C4-2B (cell line): ENCODE measurements around the gene GRM7.

Experiments
- H3K27ac ChIP-seq: fragments of 450-650 bp; 2 replicates; pipeline ENCODE4 v1.5.1; 2017
- ZFX ChIP-seq: fragments of 450-650 bp; IDR thresholded peaks from 2 replicates; pipeline ENCODE4 v1.6.1; 2017
- TF ChIP-seq, protein P1 (sequence below): fragments of 450-650 bp; conservative IDR thresholded peaks from 2 replicates; pipeline ENCODE4 v1.5.1; 2017; ENCODE audit warnings: mild to moderate bottlenecking

GRM7 gene

DNA sequence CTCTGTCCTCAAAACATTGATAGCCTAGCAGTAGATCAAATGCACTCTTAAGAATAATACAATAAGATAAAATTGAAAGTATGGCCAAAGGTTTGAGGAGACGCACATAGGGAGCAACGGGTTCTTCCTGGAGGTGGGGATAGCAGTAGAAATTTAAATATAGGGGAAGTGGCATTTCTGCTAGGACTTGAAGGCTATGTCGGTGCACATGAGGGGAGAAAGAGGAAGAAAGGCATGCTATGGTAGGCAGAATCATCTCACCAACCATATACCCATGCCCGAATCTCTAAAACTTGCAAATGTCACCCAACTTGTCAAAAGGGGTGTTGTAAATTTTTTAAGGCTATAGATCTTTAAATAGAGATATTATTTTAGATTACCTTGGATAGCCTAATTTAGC lies 905.6 kb downstream of the GRM7 start:
- TF ChIP-seq, protein P1, sequence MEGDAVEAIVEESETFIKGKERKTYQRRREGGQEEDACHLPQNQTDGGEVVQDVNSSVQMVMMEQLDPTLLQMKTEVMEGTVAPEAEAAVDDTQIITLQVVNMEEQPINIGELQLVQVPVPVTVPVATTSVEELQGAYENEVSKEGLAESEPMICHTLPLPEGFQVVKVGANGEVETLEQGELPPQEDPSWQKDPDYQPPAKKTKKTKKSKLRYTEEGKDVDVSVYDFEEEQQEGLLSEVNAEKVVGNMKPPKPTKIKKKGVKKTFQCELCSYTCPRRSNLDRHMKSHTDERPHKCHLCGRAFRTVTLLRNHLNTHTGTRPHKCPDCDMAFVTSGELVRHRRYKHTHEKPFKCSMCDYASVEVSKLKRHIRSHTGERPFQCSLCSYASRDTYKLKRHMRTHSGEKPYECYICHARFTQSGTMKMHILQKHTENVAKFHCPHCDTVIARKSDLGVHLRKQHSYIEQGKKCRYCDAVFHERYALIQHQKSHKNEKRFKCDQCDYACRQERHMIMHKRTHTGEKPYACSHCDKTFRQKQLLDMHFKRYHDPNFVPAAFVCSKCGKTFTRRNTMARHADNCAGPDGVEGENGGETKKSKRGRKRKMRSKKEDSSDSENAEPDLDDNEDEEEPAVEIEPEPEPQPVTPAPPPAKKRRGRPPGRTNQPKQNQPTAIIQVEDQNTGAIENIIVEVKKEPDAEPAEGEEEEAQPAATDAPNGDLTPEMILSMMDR: no peak
- TF ChIP-seq ZFX: no peak
- no peak overlapping the region for H3K27ac ChIP-seq

DNA sequence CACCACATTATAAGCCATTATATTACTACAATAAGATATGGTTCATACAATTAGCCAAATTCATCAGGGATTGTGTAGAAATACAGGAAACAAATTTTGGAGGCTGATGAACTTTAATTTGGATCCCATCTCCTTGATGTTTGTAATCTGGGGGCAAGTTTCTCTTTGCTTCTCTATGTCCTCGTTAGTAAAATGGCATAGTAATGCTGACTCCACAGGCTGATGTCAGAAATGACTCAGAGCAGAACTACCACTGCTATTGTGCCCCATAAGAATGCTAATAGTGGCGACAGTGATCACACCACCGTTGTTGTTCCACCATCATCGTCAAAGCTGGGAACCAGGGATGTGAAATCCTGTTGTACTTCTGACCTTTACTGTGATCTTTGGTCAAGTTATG lies 918.4 kb downstream of the GRM7 start:
- no peak overlapping the region for H3K27ac ChIP-seq

DNA sequence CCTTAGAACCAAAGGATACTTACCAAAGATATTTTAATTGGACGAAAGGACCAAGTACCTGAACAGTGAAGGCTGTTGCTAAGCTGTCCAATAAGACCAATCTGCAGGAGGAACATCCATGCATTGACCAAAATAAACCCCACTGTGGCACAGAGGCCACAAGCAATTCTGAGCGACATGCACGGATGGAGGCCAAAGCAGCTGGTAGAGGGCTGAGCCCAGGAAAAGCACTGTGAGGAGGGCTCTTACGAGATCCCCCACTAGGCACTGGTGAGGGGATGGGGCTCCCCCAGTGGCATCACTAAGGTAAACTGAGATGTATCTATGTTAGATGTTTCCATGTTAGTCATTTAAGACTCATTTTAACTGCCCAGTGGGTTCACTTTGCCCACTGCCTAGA lies 920.5 kb downstream of the GRM7 start:
- H3K27ac ChIP-seq: no peak overlapping the region
- no peak for TF ChIP-seq ZFX
- TF ChIP-seq, protein P1: no peak

More for the DNA sequence above, 918.4 kb downstream of the GRM7 start:
- TF ChIP-seq ZFX: no peak
- TF ChIP-seq, protein P1: no peak

DNA sequence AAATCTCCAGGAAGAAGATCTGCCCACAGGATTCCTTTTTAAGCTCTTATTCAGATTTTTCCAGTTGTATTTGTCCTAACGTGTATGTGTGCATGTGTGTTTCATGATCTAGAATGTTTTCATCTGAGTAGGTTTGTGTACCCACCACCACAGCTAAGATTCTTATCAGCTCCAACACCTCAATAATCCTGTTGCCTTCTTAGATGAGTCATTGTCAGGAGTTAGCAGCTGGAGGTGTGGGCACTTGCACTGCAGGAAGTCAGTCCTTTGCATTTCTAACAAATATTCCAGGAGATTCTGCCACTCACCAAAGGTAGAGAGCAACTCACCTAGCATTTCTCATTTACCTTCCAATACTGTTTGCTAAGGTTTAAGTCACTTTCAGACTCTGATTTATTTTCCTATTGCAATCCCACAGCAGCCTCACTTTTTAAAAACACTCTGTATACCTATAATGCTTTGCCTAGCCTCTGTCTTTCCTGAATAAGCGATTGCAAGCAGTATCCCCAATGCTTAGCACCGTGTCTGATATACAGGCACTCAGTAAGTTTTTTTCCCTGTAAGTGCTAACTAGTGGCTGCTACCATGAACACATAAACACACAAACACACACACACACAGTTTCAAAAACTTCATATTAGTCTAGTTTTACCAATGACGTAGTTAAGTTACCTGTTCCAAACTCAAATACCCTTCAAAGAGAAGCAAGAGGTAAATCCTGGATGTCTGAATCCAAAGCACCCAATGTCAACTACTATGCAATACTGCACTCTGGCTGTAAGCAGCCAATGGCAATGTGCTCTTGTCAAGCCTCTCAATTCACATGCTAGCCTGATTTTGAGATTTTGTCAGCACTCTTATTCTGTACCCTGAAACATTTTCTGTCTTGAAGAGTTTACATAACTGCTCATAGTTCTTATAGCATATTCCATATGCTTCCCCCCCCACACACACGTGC lies 927.2 kb downstream of the GRM7 start:
- H3K27ac ChIP-seq: no peak overlapping the region
- TF ChIP-seq, protein P1: no peak
- no peak for TF ChIP-seq ZFX

DNA sequence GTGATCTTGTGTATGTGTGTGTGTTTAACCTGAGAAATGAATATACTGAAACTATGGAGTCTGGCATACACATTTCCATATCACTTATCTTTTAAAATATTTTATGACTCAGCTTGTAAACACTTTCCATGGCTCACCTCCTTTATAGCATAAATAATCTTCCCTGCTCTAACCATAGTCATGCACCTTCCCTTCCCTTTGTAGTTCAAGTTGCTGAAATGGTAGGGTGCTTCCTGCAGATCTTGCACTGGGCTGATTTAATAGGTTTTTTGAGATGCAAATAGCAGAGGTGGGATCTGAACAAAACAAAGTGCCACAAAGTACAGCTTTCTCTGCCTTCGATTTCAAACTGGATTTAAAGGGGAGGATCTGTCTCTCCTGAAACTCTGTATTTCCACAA lies 928.0 kb downstream of the GRM7 start:
- no peak overlapping the region for H3K27ac ChIP-seq
- no peak for TF ChIP-seq ZFX
- TF ChIP-seq, protein P1: no peak

DNA sequence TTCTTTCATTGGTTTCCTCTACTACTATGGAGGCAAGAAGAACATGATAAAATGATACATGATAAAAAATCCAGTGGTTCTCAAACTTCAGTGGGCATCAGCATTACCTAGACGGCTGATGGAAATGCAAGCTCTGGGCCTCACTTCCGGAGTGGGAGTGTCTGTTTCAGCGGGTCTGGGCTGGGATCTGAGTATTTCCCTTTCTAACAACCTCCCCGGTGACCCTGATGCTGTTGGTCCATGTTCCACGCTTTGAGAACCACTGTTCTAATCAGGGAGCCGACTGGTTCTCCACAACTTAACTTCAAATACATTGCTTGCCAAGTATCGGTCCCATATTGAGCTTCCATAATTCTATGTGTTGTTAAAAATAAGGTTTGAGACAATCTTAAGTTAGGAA lies 928.4 kb downstream of the GRM7 start:
- no peak overlapping the region for H3K27ac ChIP-seq
- TF ChIP-seq, protein P1: no peak
- TF ChIP-seq ZFX: no peak

DNA sequence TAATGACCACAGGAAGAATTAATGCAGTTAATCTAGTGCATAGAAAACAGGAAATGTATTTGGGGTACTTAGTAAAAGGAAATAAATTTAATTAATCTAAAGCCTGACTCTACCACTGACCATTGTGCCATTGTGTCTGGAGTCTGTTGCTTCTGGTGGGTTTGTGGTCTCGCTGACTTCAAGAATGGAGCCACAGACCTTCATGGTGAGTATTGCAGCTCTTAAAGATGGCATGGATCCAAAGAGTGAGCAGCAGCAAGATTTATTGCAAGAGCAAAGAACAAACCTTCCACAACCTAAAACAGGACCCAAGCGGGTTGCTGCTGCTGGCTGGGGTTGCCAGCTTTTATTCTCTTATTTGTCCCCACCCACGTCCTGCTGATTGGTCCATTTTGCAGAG lies 929.2 kb downstream of the GRM7 start:
- TF ChIP-seq, protein P1: no peak
- no peak for TF ChIP-seq ZFX

More for the DNA sequence above, 929.2 kb downstream of the GRM7 start:
- no peak overlapping the region for H3K27ac ChIP-seq
